Measurements from ENCODE around the gene RGSL1.

DNA sequence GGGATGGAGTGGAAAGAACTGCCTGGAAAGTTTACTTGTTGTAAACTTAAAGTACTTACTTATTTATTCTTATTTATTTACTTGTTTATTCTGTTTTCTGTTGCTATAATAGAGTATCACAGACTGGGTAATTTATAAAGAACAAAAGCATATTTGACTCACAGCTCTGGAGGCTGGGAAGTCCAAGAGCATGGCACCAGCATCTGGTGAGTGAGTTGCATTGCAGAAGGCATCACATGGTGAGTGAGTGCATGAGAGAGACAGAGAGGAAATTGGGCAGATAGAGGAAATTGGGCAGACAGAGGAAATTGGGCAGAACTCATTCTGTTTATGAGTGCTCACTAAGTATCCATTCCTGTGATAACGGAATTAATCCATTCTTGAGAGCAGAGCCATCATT is 11.6 kb upstream of the RGSL1 start:
- TF ChIP-seq POLR2A (IDR thresholded peaks at IDR 0.05; ENCODE audit: low read depth, low read length) (no peak), TAF1 (IDR thresholded peaks at IDR 0.05; ENCODE audit: low read depth, low read length) (no peak), POLR2AphosphoS5 (IDR thresholded peaks at IDR 0.05; ENCODE audit: low read depth, low read length) (no peak), SPI1 (IDR thresholded peaks at IDR 0.05; ENCODE audit: low read depth, low read length) (no peak)
